GM19372 (cell line): ENCODE measurements around the gene SLC4A8.

Source experiments
- ATAC-seq: cut with Tn5 transposase; IDR thresholded peaks from one replicate; pipeline ENCODE4 v1.9.1; 2021; ENCODE audit warnings: mild to moderate bottlenecking, low read depth, moderate library complexity; ENCODE audit not compliant: unreplicated experiment

Gene SLC4A8

GRCh38 chr12:51548241-51548640, 123.6 kb downstream of the SLC4A8 start:
- no peak for ATAC-seq

- no peak for ATAC-seq
These were observed 125.0 kb downstream of the SLC4A8 start for GRCh38 chr12:51549637-51550036.
